Cardiac septum (tissue), 1 donor: ENCODE results near the gene SOS1. TPM values are rescaled to one million over a fixed set of nuclear protein-coding genes. Genes with fewer than 3 reads are reported as not detected.
"Not testable (repeated sequence)": the region's sequence is repeated elsewhere in the genome, so short reads cannot be mapped to it uniquely, and the experiment has no call there.

ENCODE experiments used
- DNase-seq: peaks from one replicate; pipeline ENCODE4 v3.0.0-alpha.2; 2020; ENCODE audit warnings: low spot score
- intact Hi-C: fragments of 100-400 bp; cut with DNase I; formaldehyde crosslinking; loops from one replicate; pipeline ENCODE4 v1.14.0; 2022
- total RNA-seq: library from RNA; stranded (reverse); fragmentation: NEBNext Ultra II Directional; extraction: Animal tissue kit (Norgen Biotek cat#: 25700); gene quantifications from one replicate; pipeline ENCODE4 v1.2.1, GENCODE V29; 2021
- donor health status: DM: no; HTN: no; CAD: no.

SOS1 gene
- total RNA-seq, 1 donor from 2014 or later, result 27.3 TPM

DNA sequence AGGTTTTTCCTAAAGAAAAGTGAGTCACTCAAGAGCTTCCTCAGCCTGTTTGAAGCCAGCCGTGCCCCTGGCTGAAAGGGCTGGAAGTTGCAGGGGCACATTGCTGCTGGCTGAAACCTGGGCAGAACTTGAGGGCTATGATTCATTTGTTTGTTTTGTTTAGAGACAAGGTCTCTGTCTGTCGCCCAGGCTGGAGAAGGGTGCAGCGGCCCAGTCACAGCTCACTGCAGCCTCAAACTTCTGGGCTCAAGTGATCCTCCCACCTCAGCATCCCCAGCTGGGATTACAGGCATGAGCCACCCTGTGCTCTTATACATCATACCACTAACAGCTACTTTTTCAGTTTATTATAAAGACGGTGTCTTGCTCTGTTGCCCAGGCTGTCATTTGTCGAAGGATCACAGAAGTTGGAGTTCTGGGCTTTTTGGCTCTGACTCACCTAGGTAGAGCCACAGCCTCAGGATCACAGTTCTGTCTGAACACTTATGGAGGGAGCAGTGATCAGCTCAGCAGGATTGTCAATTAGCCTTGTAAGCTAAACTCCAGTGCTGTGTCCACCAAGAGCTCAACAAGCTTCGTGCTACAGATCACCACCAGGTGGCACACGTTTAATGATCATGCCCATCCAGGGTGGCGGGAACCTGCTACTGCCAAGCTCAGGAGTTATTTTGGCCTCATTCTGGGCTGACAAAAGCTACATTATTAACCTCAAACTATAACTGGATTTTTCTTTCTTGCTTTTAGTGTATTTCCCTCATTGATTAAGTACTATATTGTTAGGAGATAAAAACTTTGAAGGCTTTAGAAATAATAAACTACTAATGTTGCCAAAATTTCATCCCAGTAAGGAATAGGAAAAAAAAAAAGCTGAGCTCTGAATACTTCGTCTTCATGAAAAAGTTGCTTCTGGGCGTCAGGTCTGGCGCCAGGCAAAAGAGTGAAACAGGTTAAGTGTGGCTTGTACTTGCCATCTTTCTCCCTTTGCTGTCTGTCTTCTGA lies 173.3 kb downstream of the SOS1 start:
- no peak for DNase-seq
- intact Hi-C loops, result loop anchor here (2.0 kb wide), 1 partner anchor 281 kb away; no protein-coding TSS in a partner anchor

DNA sequence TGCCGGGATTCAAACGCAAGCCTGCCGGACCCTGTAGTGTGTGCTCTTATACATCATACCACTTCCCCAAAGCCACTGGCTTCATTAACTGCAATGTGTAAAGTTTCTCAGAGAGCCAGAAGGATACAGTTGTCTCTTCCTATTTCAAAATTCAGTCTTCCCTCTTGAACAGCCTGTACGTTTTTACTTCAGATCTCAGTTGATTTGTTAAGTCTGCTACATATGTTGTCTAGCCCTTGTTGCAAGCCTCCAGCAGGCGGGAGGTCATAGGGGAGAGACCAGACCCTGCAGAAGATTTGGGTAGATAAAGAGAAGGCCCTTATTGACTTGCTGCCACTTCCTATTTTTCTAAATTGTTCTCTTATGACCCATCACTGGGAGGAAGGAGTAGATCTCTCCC lies 174.9 kb downstream of the SOS1 start:
- intact Hi-C loops, result no loop called here

DNA sequence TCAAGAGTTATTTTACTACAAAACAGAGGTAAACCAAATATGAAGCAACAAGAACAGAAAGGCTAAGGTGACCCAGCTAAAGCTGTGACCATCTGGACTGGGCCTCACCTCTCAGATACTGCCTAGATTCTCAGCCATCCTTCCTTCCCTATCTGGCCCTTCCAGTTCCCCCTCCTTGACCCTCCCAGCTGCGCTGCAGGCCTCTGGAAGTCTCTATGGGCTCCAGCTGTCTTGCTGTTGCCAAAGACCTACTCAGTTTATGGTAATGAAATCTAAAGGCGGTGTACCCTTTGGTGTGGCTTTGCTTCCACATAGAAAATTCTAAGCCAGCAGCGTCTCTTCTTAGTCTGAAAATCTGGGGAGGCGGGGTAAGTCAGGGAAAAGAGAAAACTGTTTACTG lies 175.5 kb downstream of the SOS1 start:
- DNase-seq, result no peak
- intact Hi-C loops, result no loop called here

More for the DNA sequence above, 174.9 kb downstream of the SOS1 start:
- no peak for DNase-seq

DNA sequence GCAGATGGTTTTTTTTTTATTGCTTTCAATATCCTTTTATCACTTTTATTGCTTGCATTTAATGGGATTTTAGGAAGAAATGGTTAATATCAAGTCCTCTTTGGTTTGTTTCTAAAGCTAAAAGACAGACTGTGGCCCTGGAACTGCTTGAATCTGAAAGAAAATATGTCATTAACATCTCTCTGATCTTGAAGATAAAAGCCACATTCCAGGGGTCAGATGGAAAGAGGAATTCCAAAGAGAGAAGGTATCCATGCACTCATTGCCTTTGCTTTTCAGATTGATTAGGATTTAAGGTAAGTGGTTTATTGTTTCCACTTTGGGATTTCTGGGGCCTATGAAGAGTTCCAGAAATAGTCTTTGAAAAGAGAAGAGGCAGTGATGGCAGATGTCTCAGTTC lies 177.1 kb downstream of the SOS1 start:
- intact Hi-C loops, result no loop called here
- DNase-seq, result no peak

DNA sequence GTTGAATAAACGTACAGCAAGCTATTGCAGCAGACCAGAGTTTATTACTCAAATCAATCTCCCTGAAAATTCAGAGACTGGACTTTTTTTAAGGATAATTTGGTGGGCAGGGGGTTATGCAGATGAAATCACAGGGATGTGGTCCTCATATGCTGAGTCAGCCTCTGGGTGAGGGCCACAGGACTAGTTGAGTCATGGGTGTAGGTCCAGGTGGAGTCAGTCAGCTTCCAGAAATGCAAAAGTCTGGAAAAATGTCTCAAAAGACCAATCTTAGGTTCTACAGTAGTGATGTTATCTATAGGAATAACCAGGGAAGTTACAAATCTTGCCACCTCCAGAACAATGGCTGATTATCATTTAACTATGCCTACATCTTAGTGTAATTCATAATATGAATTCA lies 180.1 kb downstream of the SOS1 start:
- intact Hi-C loops, result no loop called here
- DNase-seq, result no peak

DNA sequence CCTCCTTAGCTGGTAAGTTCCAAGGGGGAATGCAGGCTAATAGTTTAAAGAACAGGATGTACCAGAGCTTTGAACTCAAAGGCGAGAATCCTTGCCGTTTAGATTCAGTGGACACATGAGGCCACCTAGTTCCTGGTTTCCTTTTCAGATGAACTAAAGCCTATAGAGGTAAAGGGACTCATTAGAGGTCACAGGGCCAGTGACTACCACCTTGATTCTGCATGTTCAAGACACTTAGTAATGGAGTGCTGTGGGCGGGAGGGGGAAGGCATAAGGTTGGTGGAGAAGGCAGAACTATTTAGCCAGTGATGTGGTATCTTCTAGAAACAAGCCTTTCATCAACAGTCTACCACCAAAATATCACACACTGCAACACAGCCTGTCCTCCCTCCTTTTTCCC lies 183.3 kb downstream of the SOS1 start:
- intact Hi-C loops, result no loop called here
- DNase-seq, result no peak

DNA sequence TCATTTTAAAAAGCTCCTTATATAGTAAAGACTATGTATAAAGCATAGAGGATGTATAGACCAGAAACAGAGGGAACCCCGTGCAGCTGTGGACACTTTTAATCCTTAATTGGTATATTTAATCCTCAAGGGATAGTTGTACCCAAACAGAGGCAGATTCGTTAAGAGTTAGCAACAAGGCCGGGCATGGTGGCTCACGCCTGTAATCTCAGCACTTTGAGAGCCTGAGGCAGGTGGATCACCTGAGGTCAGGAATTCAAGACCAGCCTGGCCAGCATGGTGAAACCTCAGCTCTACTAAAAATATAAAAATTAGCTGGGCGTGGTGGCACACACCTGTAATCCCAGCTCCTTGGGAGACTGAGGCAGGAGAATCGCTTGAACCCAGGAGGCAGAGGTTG lies 184.3 kb downstream of the SOS1 start:
- DNase-seq, intact Hi-C loops: not testable (repeated sequence)

DNA sequence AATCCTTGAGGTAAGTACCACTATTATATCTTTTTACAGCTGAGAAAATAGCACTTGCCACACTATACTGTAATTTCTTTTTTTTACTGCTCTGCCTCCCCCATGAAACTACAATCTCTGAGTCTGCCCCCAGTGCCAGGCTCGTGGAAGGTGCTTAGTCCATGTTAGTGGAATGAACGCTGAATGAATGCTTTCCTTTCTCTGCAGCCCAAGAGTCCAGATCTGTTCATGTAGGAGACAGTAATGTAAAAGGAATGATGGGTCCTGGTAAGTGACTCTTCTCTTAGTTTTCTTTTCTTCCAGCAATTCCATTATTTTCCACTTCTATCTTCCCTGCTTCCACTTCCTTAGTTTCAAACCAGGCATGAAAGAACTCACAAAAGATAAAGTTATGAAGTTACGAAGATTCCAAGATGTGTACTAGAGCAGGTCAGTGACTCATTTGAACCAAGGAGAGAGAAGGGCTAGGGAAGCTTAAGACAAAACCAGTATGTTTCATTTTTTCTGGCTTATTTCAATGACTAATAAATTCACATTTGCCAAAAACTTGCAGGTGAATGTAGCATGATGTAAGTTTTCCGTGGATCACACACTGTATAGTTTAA lies 185.2 kb downstream of the SOS1 start:
- intact Hi-C loops, result no loop called here
- no peak for DNase-seq

DNA sequence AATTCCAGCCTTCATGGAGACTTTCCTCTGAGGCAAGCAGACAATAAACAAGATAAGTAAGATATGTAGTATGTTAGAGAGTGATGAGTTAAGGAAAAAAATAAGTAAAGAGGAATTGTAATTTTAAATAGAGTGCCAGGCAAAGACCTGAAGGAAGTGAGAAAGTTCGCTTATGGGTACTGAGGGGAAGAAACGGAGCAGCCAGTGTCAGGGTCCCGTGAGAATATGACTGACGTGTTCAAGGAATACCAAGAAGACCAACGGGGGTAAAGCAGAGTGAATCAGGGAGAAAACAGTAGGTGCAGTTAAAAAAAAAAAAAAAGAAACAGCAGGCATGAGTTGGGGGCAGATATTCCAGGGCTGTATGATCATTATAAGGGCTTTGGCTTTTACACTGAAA lies 186.1 kb downstream of the SOS1 start:
- intact Hi-C loops, result no loop called here
- DNase-seq, result no peak

DNA sequence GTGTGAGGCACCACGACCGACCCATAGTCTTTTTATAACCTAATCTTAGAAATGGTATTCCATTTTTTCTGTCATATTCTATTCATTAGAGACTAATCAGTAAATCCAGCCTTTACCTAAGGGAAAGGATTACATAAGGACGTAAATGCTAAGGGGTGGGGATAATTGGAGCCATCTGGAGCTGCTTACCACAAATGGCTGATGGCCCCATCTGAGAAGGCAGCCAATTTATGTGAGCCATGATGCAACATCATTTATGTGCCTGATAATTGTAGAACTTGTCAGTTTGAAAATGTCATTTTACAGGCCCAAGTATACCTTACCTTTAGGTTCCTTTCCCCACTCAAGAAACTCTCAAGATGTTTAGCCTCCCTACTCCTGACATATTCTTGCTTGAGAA lies 187.2 kb downstream of the SOS1 start:
- intact Hi-C loops, result no loop called here
- DNase-seq, result no peak

DNA sequence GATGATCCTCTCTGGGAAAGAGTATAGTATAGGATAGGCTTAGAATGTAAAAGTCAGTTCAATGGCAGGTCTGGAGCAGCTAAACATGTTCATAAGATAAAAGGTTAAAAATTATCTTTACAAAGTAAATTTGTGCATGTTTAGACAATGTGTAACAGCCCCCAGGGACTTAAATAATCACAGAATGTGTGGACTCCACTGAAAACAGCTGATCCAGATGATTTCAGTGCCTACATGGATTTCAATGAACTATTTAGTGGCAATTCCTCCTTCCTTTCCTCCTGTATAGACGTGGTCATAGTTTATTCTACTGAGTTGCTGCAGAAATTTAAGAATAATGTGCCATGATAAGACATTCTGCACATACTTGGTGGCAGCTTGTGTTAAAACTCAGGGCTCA lies 188.3 kb downstream of the SOS1 start:
- intact Hi-C loops, result no loop called here
- DNase-seq, result no peak

Other genes starting within 250 kb of the SOS1 start
- 9.4 TPM for gene DHX57, start 245.1 kb downstream of the SOS1 start, total RNA-seq
- gene MORN2, start 245.1 kb downstream of the SOS1 start, total RNA-seq, result 12.6 TPM
- 0.38 TPM for gene ARHGEF33, start 231.2 kb downstream of the SOS1 start, total RNA-seq
- 0.35 TPM for gene CDKL4, start 122.9 kb upstream of the SOS1 start, total RNA-seq